K562 (cell line): Measurements from ENCODE around the gene C22orf39. TPM values are rescaled to one million over a fixed set of nuclear protein-coding genes. Genes with fewer than 3 reads are reported as not detected.

Experiments used
- ATAC-seq: fragments of 200-7000 bp; cut with Tn5 transposase; 3 replicates; pipeline ENCODE4 v1.9.1; 2020; ENCODE audit warnings: moderate library complexity
- BruUV-seq: library from RNA; stranded (reverse); fragments of 400-500 nt; replicated peaks from 2 replicates; lab custom pipeline; 2021; lab: Mats Ljungman, UMichigan
- CTCF ChIA-PET: fragments of 300-600 bp; formaldehyde crosslinking; extraction: SDS; loops from one replicate; lab custom pipeline; 2021; ENCODE audit warnings: low intra/inter-chr PET ratio; lab: Yijun Ruan, JAX
- POLR2A ChIA-PET: fragments of 300-600, 350-650 bp; sonication (Branson Sonifier 250); formaldehyde crosslinking; extraction: SDS; loops from one replicate; lab custom pipeline; 2021; ENCODE audit warnings: antibody characterized with exemption, inconsistent platforms; lab: Yijun Ruan, JAX
- DNase-seq, 4 experiments: peaks; one replicate each; pipeline versions ENCODE4 v3.0.0 to v3.0.0-alpha.2; 2011 to 2018; ENCODE audit warnings: low spot score in 3 of 4, mixed read lengths in 3 of 4; ENCODE audit errors: extremely low read depth in 1 of 4
- FAIRE-seq: peaks from 2 replicates; lab custom pipeline; 2011; peaks lifted over from hg19 to GRCh38; lab: Jason Lieb, UNC
- H2AFZ ChIP-seq: 2 replicates; pipeline ENCODE4 v1.6.0; 2011; ENCODE audit warnings: low read depth, low read length, control low read depth, inconsistent platforms
- H3K27ac ChIP-seq: fragments of 200-600 bp; 3 replicates; pipeline ENCODE4 v1.8.0; 2011; ENCODE audit warnings: low read depth, mild to moderate bottlenecking, control low read depth, inconsistent platforms, low read length, moderate library complexity, mixed read lengths; ENCODE audit errors: extremely low read depth
- H3K27me3 ChIP-seq, 2 experiments: fragments of 300-600 bp in 1 of 2; 2 replicates in 1 of 2; 3 replicates in 1 of 2; pipeline versions ENCODE4 v1.6.0 to v1.8.0; 2011; ENCODE audit warnings: inconsistent platforms in 2 of 2, low read length in 2 of 2, mild to moderate bottlenecking in 1 of 2, mixed read lengths in 1 of 2, moderate library complexity in 1 of 2; ENCODE audit not compliant: control insufficient read depth in 2 of 2, insufficient read depth in 2 of 2
- H3K36me3 ChIP-seq: fragments of 300-600 bp; 3 replicates; pipeline ENCODE4 v1.8.0; 2011; ENCODE audit warnings: mild to moderate bottlenecking, low read length, inconsistent platforms; ENCODE audit not compliant: control insufficient read depth, insufficient read depth
- H3K4me1 ChIP-seq, 2 experiments: fragments of 200-600 bp in 1 of 2; replicated peaks in 1 of 2; 2 replicates in 1 of 2; 3 replicates in 1 of 2; pipeline versions ENCODE4 v1.5.1 to v1.8.0; 2011; ENCODE audit warnings: inconsistent platforms in 2 of 2, low read length in 2 of 2, mild to moderate bottlenecking in 1 of 2, mixed read lengths in 1 of 2, moderate library complexity in 1 of 2; ENCODE audit not compliant: control insufficient read depth in 2 of 2, insufficient read depth in 2 of 2
- H3K4me2 ChIP-seq: 2 replicates; pipeline ENCODE4 v1.6.1; 2011; ENCODE audit warnings: low read length, control low read depth, inconsistent platforms, mixed read lengths; ENCODE audit not compliant: insufficient read depth
- H3K4me3 ChIP-seq: fragments of 200-600 bp; sonication (generic), shearing (Covaris generic); 2 replicates; pipeline ENCODE4 v1.5.1; 2016; ENCODE audit warnings: control low read depth, inconsistent platforms
- H3K79me2 ChIP-seq: fragments of 200-600 bp; 3 replicates; pipeline ENCODE4 v1.8.0; 2011; ENCODE audit warnings: low read length, inconsistent platforms; ENCODE audit not compliant: control insufficient read depth, insufficient read depth
- H3K9ac ChIP-seq, 2 experiments: 2 replicates each; pipeline versions ENCODE4 v1.6.0 to v1.6.1; 2011; ENCODE audit warnings: low read depth in 2 of 2, low read length in 2 of 2, control low read depth in 1 of 2, inconsistent platforms in 1 of 2, mild to moderate bottlenecking in 1 of 2, mixed read lengths in 1 of 2; ENCODE audit not compliant: insufficient read depth in 1 of 2
- H3K9me1 ChIP-seq: one replicate; pipeline ENCODE4 v1.6.0; 2011; ENCODE audit warnings: inconsistent platforms, mild to moderate bottlenecking, low read length, moderate library complexity; ENCODE audit not compliant: control insufficient read depth, insufficient read depth
- H3K9me3 ChIP-seq: replicated peaks from 2 replicates; pipeline ENCODE4 v1.5.1; 2011; ENCODE audit warnings: low read depth, low read length, inconsistent platforms; ENCODE audit not compliant: control insufficient read depth, insufficient read depth
- H4K20me1 ChIP-seq: replicated peaks from 2 replicates; pipeline ENCODE4 v1.6.1; 2011; ENCODE audit warnings: low read length, inconsistent platforms, mixed read lengths; ENCODE audit not compliant: control insufficient read depth, insufficient read depth
- CHD2 ChIP-seq: IDR thresholded peaks from 2 replicates; pipeline ENCODE4 v1.6.1; 2011; ENCODE audit warnings: low read depth, low read length
- GATAD2A ChIP-seq: fragments of 450-650 bp; IDR thresholded peaks from 2 replicates; pipeline ENCODE4 v1.6.1; 2017
- HSF4 ChIP-seq: fragments of 250-450 bp; sonication (Bioruptor Pico); IDR thresholded peaks from 2 replicates; pipeline ENCODE4 v2.1.2; 2022; ENCODE audit warnings: mild to moderate bottlenecking, moderate library complexity, borderline replicate concordance
- MAFF ChIP-seq: IDR thresholded peaks from 2 replicates; pipeline ENCODE4 v1.6.1; 2012; ENCODE audit warnings: low read length, improper control_type of control experiment
- MCM7 ChIP-seq, 2 experiments: fragments of 450-650 bp; IDR thresholded peaks; 2 replicates each; pipeline ENCODE4 v1.6.1; 2016 to 2018
- MLX ChIP-seq, 2 experiments: fragments of 450-650 bp in 1 of 2; sonication (generic) in 1 of 2; formaldehyde crosslinking; conservative IDR thresholded peaks; 2 replicates each; pipeline versions ENCODE4 v1.4.0 to v1.8.1; 2020 to 2022; ENCODE audit warnings: mild to moderate bottlenecking in 1 of 2, missing genetic modification reagents in 1 of 2
- MTF1 ChIP-seq: fragments of 250-450 bp; sonication (Bioruptor Pico); IDR thresholded peaks from 2 replicates; pipeline ENCODE4 v1.9.0; 2021; ENCODE audit warnings: moderate library complexity, mild to moderate bottlenecking, inconsistent platforms, borderline replicate concordance
- PURB ChIP-seq: sonication (generic); formaldehyde crosslinking; IDR thresholded peaks from 2 replicates; pipeline ENCODE4 v1.9.0; 2021; ENCODE audit warnings: low read depth, mild to moderate bottlenecking, missing genetic modification reagents
- RBM25 ChIP-seq: fragments of 200-400 bp; formaldehyde crosslinking; IDR thresholded peaks from 2 replicates; pipeline ENCODE4 v1.6.1; 2018; ENCODE audit warnings: low read length, low read depth, moderate library complexity; ENCODE audit not compliant: severe bottlenecking
- RHOXF2B ChIP-seq: fragments of 250-450 bp; sonication (Bioruptor Pico); conservative IDR thresholded peaks from 2 replicates; pipeline ENCODE4 v1.5.1; 2021
- THAP12 ChIP-seq: fragments of 250-450 bp; sonication (Bioruptor Pico); IDR thresholded peaks from 2 replicates; pipeline ENCODE4 v1.9.0; 2021; ENCODE audit warnings: mild to moderate bottlenecking, inconsistent platforms
- TOE1 ChIP-seq, 2 experiments: fragments of 450-650 bp in 1 of 2; sonication (generic) in 1 of 2; formaldehyde crosslinking in 1 of 2; IDR thresholded peaks; 2 replicates each; pipeline versions ENCODE4 v1.7.1 to v1.8.0; 2016 to 2022; ENCODE audit warnings: borderline replicate concordance in 2 of 2, mild to moderate bottlenecking in 2 of 2, antibody characterized with exemption in 1 of 2, inconsistent platforms in 1 of 2, low read depth in 1 of 2, missing genetic modification reagents in 1 of 2, moderate library complexity in 1 of 2
- ZBTB12 ChIP-seq: fragments of 250-450 bp; sonication (Bioruptor Pico); IDR thresholded peaks from 2 replicates; pipeline ENCODE4 v1.4.0; 2020
- ZNF124 ChIP-seq: sonication (generic); formaldehyde crosslinking; IDR thresholded peaks from 2 replicates; pipeline ENCODE4 v1.8.1; 2022; ENCODE audit warnings: missing genetic modification reagents
- ZNF764 ChIP-seq: fragments of 250-450 bp; sonication (Bioruptor Pico); IDR thresholded peaks from 2 replicates; pipeline ENCODE4 v1.4.0; 2020; ENCODE audit warnings: low read depth, mild to moderate bottlenecking, moderate library complexity
- WGBS: fragments of 100-300 bp; shearing (Covaris generic); methylation state at CpG from one replicate; pipeline ENCODE4 v1.1.6; 2016; ENCODE audit warnings: low coverage, mixed read lengths; ENCODE audit not compliant: insufficient coverage; ENCODE audit errors: missing lambda C conversion rate; 5-methylcytosine and 5-hydroxymethylcytosine counted together
- in situ Hi-C: fragments of 300-500 bp; cut with MboI; formaldehyde crosslinking; loops from 4 replicates; pipeline ENCODE4 v1.15.0; 2018; ENCODE audit warnings: inconsistent platforms, mixed read lengths
- intact Hi-C: fragments of 100-400 bp; cut with micrococcal nuclease; formaldehyde crosslinking; loops from 2 replicates; pipeline ENCODE4 v1.14.2; 2022
- polyA plus RNA-seq, 8 experiments: library from polyadenylated mRNA; depleted of rRNA in 4 of 8; stranded (reverse) in 5 of 8; unstranded in 3 of 8; fragments of >200 nt; fragmentation: Nextera tagmentation in 2 of 8; fragmentation: Illumina TruSeq in 1 of 8; extraction: Ambion mirVana in 2 of 8; extraction: Trizol in 1 of 8; gene quantifications; 2 replicates each; pipeline versions ENCODE4 v1.2.1 to v1.2.3, GENCODE V29; 2011 to 2014; ENCODE audit warnings: inconsistent platforms in 1 of 8, missing spikeins in 1 of 8
- total RNA-seq, 7 experiments: library from RNA; depleted of rRNA in 6 of 7; stranded (reverse); fragments of >200 nt in 6 of 7; fragmentation: Illumina TruSeq in 2 of 7; extraction: Trizol in 2 of 7; gene quantifications; 2 replicates each; pipeline versions ENCODE4 v1.2.1 to v1.2.3, GENCODE V29; 2011 to 2021; ENCODE audit warnings: low replicate concordance in 1 of 7

Gene C22orf39
- total and polyA plus RNA-seq, 9 of the 15 experiments (the other 6 are each of a cell fraction or from before 2014, with no cell fraction given): 20.4 to 139 (median 66.8) TPM

GRCh38 chr22:19393704-19394103 lies 53.8 kb downstream of the C22orf39 start:
- no TSS peak for BruUV-seq
- H4K20me1 ChIP-seq: 0 out of 2 replicates have a peak, but pooled peaks cover 5% of the 10 kb centered on the region
- no peaks in the 10 kb centered on the region for H3K9me3 ChIP-seq
- FAIRE-seq (no peak), DNase-seq (no peak), ATAC-seq (no peak)
- intact Hi-C loops (loop anchor here (10.0 kb wide), 1 partner anchor 231 kb away; no protein-coding TSS in a partner anchor), in situ Hi-C loops (no loop called here)
- ChIA-PET POLR2A (interaction anchor here (0.6 to 15.8 kb wide), 9 partner anchors 13 to 360 kb away, joined by 3 to 245 read pairs (median 4); partner anchors contain the start of genes CDC45 and HIRA), CTCF (no interaction called here)
- H3K4me1 ChIP-seq: peaks cover 28% of the 10 kb centered on the region in 2 experiments
- no peak overlapping the region for H3K27ac ChIP-seq
- no peak overlapping the region for H3K4me3 ChIP-seq
- peaks cover 15% of the 10 kb centered on the region; the same call in 2 of the 3 replicates for H3K79me2 ChIP-seq
- H3K27me3 ChIP-seq: no peaks in the 10 kb centered on the region
- H2AFZ ChIP-seq: no peak overlapping the region
- peaks cover 93% of the 10 kb centered on the region for H3K36me3 ChIP-seq
- WGBS: 91% methylated on average over 5 of the region's 5 CpGs
- no peak overlapping the region for H3K9ac ChIP-seq
- H3K4me2 ChIP-seq: no peak overlapping the region
- H3K9me1 ChIP-seq: peaks cover 11% of the 10 kb centered on the region
- TF ChIP-seq MTF1 (CRISPR knock-in tag) (0 out of 2 replicates have a peak, but pooled peaks have one; percentile 43), CHD2 (no peak), THAP12 (CRISPR knock-in tag) (0 out of 2 replicates have a peak, but pooled peaks have one; percentile 21), RBM25 (no peak), MLX (CRISPR knock-in tag; conservative IDR thresholded peaks at IDR 0.05) (peak in 1 of 2 experiments; percentile 44; a peak in 1 of 4 replicates), MAFF (no peak), TOE1 (IDR thresholded peaks at IDR 0.05; ENCODE audit: borderline replicate concordance) (no peak), TOE1 (CRISPR knock-in tag; IDR thresholded peaks at IDR 0.05; ENCODE audit: borderline replicate concordance, low read depth) (peak; percentile 29; the same call in 1 of the 2 replicates), ZNF764 (no peak), ZNF124 (CRISPR knock-in tag) (no peak), HSF4 (CRISPR knock-in tag) (no peak), MCM7 (IDR thresholded peaks at IDR 0.05) (no peak), PURB (no peak), GATAD2A (no peak), ZBTB12 (0 out of 2 replicates have a peak, but pooled peaks have one; percentile 13), RHOXF2B (CRISPR knock-in tag) (no peak)
